Occipital lobe (tissue), 2 donors: ENCODE measurements around the gene NOTCH1. TPM values are rescaled to one million over a fixed set of nuclear protein-coding genes. Genes with fewer than 3 reads are reported as not detected.
"Not testable (repeated sequence)": the region's sequence is repeated elsewhere in the genome, so short reads cannot be mapped to it uniquely, and the experiment has no call there.

Experiments
- DNase-seq: peaks from one replicate; lab custom pipeline; 2025; lab: John Stamatoyannopoulos, UW
- total RNA-seq: library from RNA; depleted of rRNA; stranded (reverse); fragments of >200 nt; gene quantifications from one replicate; pipeline ENCODE4 v1.2.3, GENCODE V29; 2014

NOTCH1 gene
- total RNA-seq, 1 donor from 2014 or later = 22.9 TPM

GRCh38 chr9:136578915-136579649, 33.2 kb upstream of the NOTCH1 start:
- DNase-seq = no peak

GRCh38 chr9:136578626-136578914, 32.7 kb upstream of the NOTCH1 start:
- no peak for DNase-seq

GRCh38 chr9:136577941-136578625, 32.2 kb upstream of the NOTCH1 start:
- no peak for DNase-seq

GRCh38 chr9:136576269-136576626, 30.4 kb upstream of the NOTCH1 start:
- no peak for DNase-seq

- no peak for DNase-seq
These were observed 29.9 kb upstream of the NOTCH1 start for GRCh38 chr9:136575626-136576268.

GRCh38 chr9:136574606-136575005, 28.8 kb upstream of the NOTCH1 start:
- DNase-seq = not testable (repeated sequence)

- no peak for DNase-seq
These were observed 27.2 kb upstream of the NOTCH1 start for GRCh38 chr9:136572828-136573625.

GRCh38 chr9:136572003-136572827, 26.4 kb upstream of the NOTCH1 start:
- DNase-seq = no peak

- DNase-seq = no peak
These were observed 25.7 kb upstream of the NOTCH1 start for GRCh38 chr9:136571531-136571930.

GRCh38 chr9:136570916-136571315, 25.1 kb upstream of the NOTCH1 start:
- DNase-seq = no peak

- no peak for DNase-seq
These were observed 24.5 kb upstream of the NOTCH1 start for GRCh38 chr9:136570191-136570845.

GRCh38 chr9:136569526-136570148, 23.8 kb upstream of the NOTCH1 start:
- no peak for DNase-seq

GRCh38 chr9:136568288-136569081, 22.6 kb upstream of the NOTCH1 start:
- no peak for DNase-seq

GRCh38 chr9:136567651-136568287, 21.9 kb upstream of the NOTCH1 start:
- DNase-seq = no peak

GRCh38 chr9:136566901-136567300, 21.1 kb upstream of the NOTCH1 start:
- DNase-seq = peak; percentile 75

- no peak for DNase-seq
These were observed 20.7 kb upstream of the NOTCH1 start for GRCh38 chr9:136566553-136566895.

- no peak for DNase-seq
These were observed 20.1 kb upstream of the NOTCH1 start for GRCh38 chr9:136565715-136566552.
